ENCODE data around the gene FOXF2. TPM values are rescaled to one million over a fixed set of nuclear protein-coding genes. Genes with fewer than 3 reads are reported as not detected.

Gene FOXF2
- total RNA-seq, 1 experiment from 2014 or later: not detected

- H3K4me2 ChIP-seq (ENCODE audit: low read length): no peak overlapping the region
- H3K36me3 ChIP-seq (ENCODE audit: low read depth, low read length): no peaks in the 10 kb centered on the region
- TF ChIP-seq EZH2phosphoT487 (IDR thresholded peaks at IDR 0.05; ENCODE audit: borderline replicate concordance, low read length) (0 out of 2 replicates have a peak, but pooled peaks have one; percentile 50), EZH2 (IDR thresholded peaks at IDR 0.05; ENCODE audit: low read length, unreplicated experiment) (no peak)
- H3K27me3 ChIP-seq (ENCODE audit: low read length): peaks cover 72% of the 10 kb centered on the region
- H3K4me3 ChIP-seq (ENCODE audit: low read length): no peak overlapping the region
- no peaks in the 10 kb centered on the region for H3K79me2 ChIP-seq (ENCODE audit: low read length)
- H3F3A ChIP-seq (ENCODE audit: low read length, unreplicated experiment): no peaks in the 10 kb centered on the region
- no peak overlapping the region for H3K9ac ChIP-seq (ENCODE audit: low read length)
- H4K20me1 ChIP-seq (ENCODE audit: low read length): no peaks in the 10 kb centered on the region
- H3K9me2 ChIP-seq (replicated peaks; ENCODE audit: low read length): no peaks in the 10 kb centered on the region
- no peaks in the 10 kb centered on the region for H3K9me3 ChIP-seq (ENCODE audit: low read length)
- ChIA-PET CTCF (no interaction called here), POLR2A (ENCODE audit: unreplicated experiment) (no interaction called here)
- H3K4me1 ChIP-seq (ENCODE audit: insufficient read depth, low read length): no peaks in the 10 kb centered on the region
- intact Hi-C loops (cut with micrococcal nuclease): no loop called here
- no TSS peak for BruUV-seq (replicated peaks)
- peak; percentile 39 for ATAC-seq
- H2AFZ ChIP-seq (ENCODE audit: low read length): no peak overlapping the region
- no peak for DNase-seq
- H3K27ac ChIP-seq (ENCODE audit: low read length): no peak overlapping the region
Measured at GRCh38 chr6:1387876-1388629, 1.3 kb upstream of the FOXF2 start.

- Histone ChIP-seq H3K9me3 (ENCODE audit: low read length) (no peaks in the 10 kb centered on the region), H4K20me1 (ENCODE audit: low read length) (no peaks in the 10 kb centered on the region), H3F3A (ENCODE audit: low read length, unreplicated experiment) (no peaks in the 10 kb centered on the region), H2AFZ (ENCODE audit: low read length) (no peak overlapping the region), H3K79me2 (ENCODE audit: low read length) (no peaks in the 10 kb centered on the region), H3K27me3 (ENCODE audit: low read length) (peaks cover 72% of the 10 kb centered on the region), H3K9me2 (replicated peaks; ENCODE audit: low read length) (no peaks in the 10 kb centered on the region), H3K9ac (ENCODE audit: low read length) (no peak overlapping the region), H3K36me3 (ENCODE audit: low read depth, low read length) (no peaks in the 10 kb centered on the region), H3K4me2 (ENCODE audit: low read length) (no peak overlapping the region), H3K4me1 (ENCODE audit: insufficient read depth, low read length) (no peaks in the 10 kb centered on the region), H3K4me3 (ENCODE audit: low read length) (no peak overlapping the region), H3K27ac (ENCODE audit: low read length) (no peak overlapping the region)
- intact Hi-C loops (cut with micrococcal nuclease): no loop called here
- ATAC-seq: no peak
- ChIA-PET POLR2A (ENCODE audit: unreplicated experiment) (no interaction called here), CTCF (no interaction called here)
- TF ChIP-seq EZH2phosphoT487 (IDR thresholded peaks at IDR 0.05; ENCODE audit: borderline replicate concordance, low read length) (peak; percentile 62; the same call in 1 of the 2 replicates), EZH2 (IDR thresholded peaks at IDR 0.05; ENCODE audit: low read length, unreplicated experiment) (peak; percentile 97), CTCF (conservative IDR thresholded peaks at IDR 0.05; ENCODE audit: low read depth, low read length) (no peak)
- BruUV-seq (replicated peaks): no TSS peak
- DNase-seq: no peak
Measured at GRCh38 chr6:1388630-1389368, 577 bp upstream of the FOXF2 start.

- Histone ChIP-seq H4K20me1 (ENCODE audit: low read length) (no peaks in the 10 kb centered on the region), H3K4me3 (ENCODE audit: low read length) (no peak overlapping the region), H3K4me2 (ENCODE audit: low read length) (no peak overlapping the region), H3K27me3 (ENCODE audit: low read length) (peaks cover 72% of the 10 kb centered on the region), H3K4me1 (ENCODE audit: insufficient read depth, low read length) (no peaks in the 10 kb centered on the region), H3K36me3 (ENCODE audit: low read depth, low read length) (no peaks in the 10 kb centered on the region), H3K9ac (ENCODE audit: low read length) (no peak overlapping the region), H2AFZ (ENCODE audit: low read length) (no peak overlapping the region), H3K9me3 (ENCODE audit: low read length) (no peaks in the 10 kb centered on the region), H3F3A (ENCODE audit: low read length, unreplicated experiment) (no peaks in the 10 kb centered on the region), H3K27ac (ENCODE audit: low read length) (no peak overlapping the region), H3K9me2 (replicated peaks; ENCODE audit: low read length) (no peaks in the 10 kb centered on the region), H3K79me2 (ENCODE audit: low read length) (no peaks in the 10 kb centered on the region)
- CTCF ChIA-PET: no interaction called here
- ATAC-seq: no peak
- TF ChIP-seq EZH2phosphoT487 (IDR thresholded peaks at IDR 0.05; ENCODE audit: borderline replicate concordance, low read length) (no peak), CTCF (conservative IDR thresholded peaks at IDR 0.05; ENCODE audit: low read depth, low read length) (no peak), EZH2 (IDR thresholded peaks at IDR 0.05; ENCODE audit: low read length, unreplicated experiment) (no peak)
- intact Hi-C loops (cut with micrococcal nuclease): no loop called here
- no TSS peak for BruUV-seq (replicated peaks)
- POLR2A ChIA-PET (ENCODE audit: unreplicated experiment): no interaction called here
- DNase-seq: no peak
Measured at GRCh38 chr6:1390133-1390945, 963 bp downstream of the FOXF2 start.
